ENCODE data around the gene CDH24. TPM values are rescaled to one million over a fixed set of nuclear protein-coding genes. Genes with fewer than 3 reads are reported as not detected.

CDH24 gene
- total and polyA plus RNA-seq, 2 of the 4 experiments (the other 2 are of a cell fraction) = 3.9 to 24.4 TPM

GRCh38 chr14:23063601-23064000, 6.3 kb upstream of the CDH24 start:
- in situ Hi-C loops (cut with MboI; ENCODE audit: low sequenced_read_pairs) = loop anchor here (10.0 kb wide), 1 partner anchor 509 kb away; no protein-coding TSS in a partner anchor
- POLR2A ChIA-PET (ENCODE audit: unreplicated experiment) = no interaction called here

More at GRCh38 chr14:23063601-23064000, 6.3 kb upstream of the CDH24 start:
- Histone ChIP-seq H2BK120ac (ENCODE audit: low read depth, low read length) (no peak overlapping the region), H3K9ac (ENCODE audit: low read depth, low read length) (no peak overlapping the region), H4K8ac (ENCODE audit: low read depth in 2 of 2, low read length in 2 of 2) (no peak overlapping the region), H3K9me1 (ENCODE audit: insufficient read depth, low read length) (peaks cover 8% of the 10 kb centered on the region; the same call in 1 of the 2 replicates), H3K36me3 (ENCODE audit: control insufficient read depth, insufficient read depth, low read length) (peaks cover 78% of the 10 kb centered on the region), H3K27me3 (ENCODE audit: control insufficient read depth, insufficient read depth, low read length) (no peaks in the 10 kb centered on the region), H2BK20ac (ENCODE audit: low read depth, low read length) (no peak overlapping the region), H2BK5ac (ENCODE audit: low read depth, low read length, poor library complexity, severe bottlenecking) (no peak overlapping the region), H2AK5ac (ENCODE audit: low read depth, low read length) (no peak overlapping the region), H3K27ac (ENCODE audit: insufficient read depth, low read length) (no peak overlapping the region; the same call in 1 of the 2 replicates), H2AFZ (replicated peaks; ENCODE audit: low read length, poor library complexity) (no peak overlapping the region), H3K23ac (ENCODE audit: low read depth, low read length) (no peak overlapping the region), H3K4ac (ENCODE audit: low read depth, low read length) (no peak overlapping the region), H4K5ac (ENCODE audit: low read depth, low read length) (no peak overlapping the region), H3K18ac (ENCODE audit: low read depth, low read length) (no peak overlapping the region), H3K4me2 (ENCODE audit: low read depth, low read length) (no peak overlapping the region), H3K4me1 (ENCODE audit: control insufficient read depth, insufficient read depth, low read length) (peaks cover 9% of the 10 kb centered on the region), H2AK9ac (replicated peaks; ENCODE audit: low read depth, low read length, poor library complexity) (no peak overlapping the region), H3K56ac (ENCODE audit: extremely low read depth, insufficient read depth, low read length) (no peak overlapping the region), H3K14ac (replicated peaks; ENCODE audit: low read depth, low read length) (no peak overlapping the region), H2BK15ac (ENCODE audit: low read depth, low read length) (no peak overlapping the region), H4K91ac (ENCODE audit: insufficient read depth, low read depth, low read length) (no peak overlapping the region), H3K4me3 (ENCODE audit: insufficient read depth, low read depth, low read length) (no peak overlapping the region), H3K79me1 (ENCODE audit: low read depth in 1 of 2, low read length in 2 of 2) (peaks cover 21 to 75% of the 10 kb centered on the region in 2 experiments), H4K20me1 (ENCODE audit: insufficient read depth, low read length) (peaks cover 36% of the 10 kb centered on the region), H3K9me3 (ENCODE audit: control insufficient read depth, insufficient read depth, low read length) (no peaks in the 10 kb centered on the region)
- intact Hi-C loops (cut with micrococcal nuclease) = loop anchor here (2.0 kb wide), 1 partner anchor 135 kb away; the partner anchor contains the start of gene PRMT5
- TF ChIP-seq SMC3 (IDR thresholded peaks at IDR 0.05; ENCODE audit: low read depth, low read length) (no peak), RFX5 (IDR thresholded peaks at IDR 0.05; ENCODE audit: low read depth, low read length) (no peak), CTCF (conservative IDR thresholded peaks at IDR 0.05; ENCODE audit: low read depth, low read length) (no peak), USF2 (IDR thresholded peaks at IDR 0.05; ENCODE audit: low read depth, low read length) (no peak), FOS (IDR thresholded peaks at IDR 0.05; ENCODE audit: low read depth, low read length) (no peak), CEBPB (IDR thresholded peaks at IDR 0.05; ENCODE audit: low read depth, low read length) (no peak), CHD1 (IDR thresholded peaks at IDR 0.05; ENCODE audit: low read depth, low read length) (no peak), MXI1 (IDR thresholded peaks at IDR 0.05; ENCODE audit: borderline replicate concordance, low read depth, low read length) (no peak), MAZ (IDR thresholded peaks at IDR 0.05; ENCODE audit: borderline replicate concordance, low read depth, low read length) (no peak), RCOR1 (IDR thresholded peaks at IDR 0.05; ENCODE audit: insufficient replicate concordance, low read length) (no peak), RAD21 (IDR thresholded peaks at IDR 0.05; ENCODE audit: low read length) (no peak), MAFK (IDR thresholded peaks at IDR 0.05; ENCODE audit: low read depth, low read length) (no peak), NFE2L2 (IDR thresholded peaks at IDR 0.05; ENCODE audit: low read depth, low read length) (no peak), POLR2A (IDR thresholded peaks at IDR 0.05; ENCODE audit: low read depth, low read length) (no peak), ELK1 (IDR thresholded peaks at IDR 0.05; ENCODE audit: borderline replicate concordance, low read depth, low read length) (no peak)
- dilution Hi-C loops (cut with HindIII; ENCODE audit: low sequenced_read_pairs, unreplicated experiment) = no loop called here
- DNase-seq (no peak), ATAC-seq (ENCODE audit: low read depth) (no peak)
- CTCF ChIA-PET = interaction anchor here (1.1 kb wide), 1 partner anchor 57 kb away, joined by 3 read pairs; no protein-coding TSS in a partner anchor
- WGBS, 2 experiments (ENCODE audit: extremely low coverage in 2 of 2, insufficient read length in 1 of 2) = 79% methylated on average over 2 of the region's 5 CpGs; no CpG with 5 or more reads in 1 of the 2 experiments
- BruUV-seq (replicated peaks) = no TSS peak

Data from IMR-90 (cell line).